ENCODE results near the gene KCNQ1OT1. TPM values are rescaled to one million over a fixed set of nuclear protein-coding genes. Genes with fewer than 3 reads are reported as not detected.

Gene KCNQ1OT1
- total and polyA plus RNA-seq, 2 of the 4 experiments (the other 2 are of a cell fraction), result 0.14 to 2.0 TPM

DNA sequence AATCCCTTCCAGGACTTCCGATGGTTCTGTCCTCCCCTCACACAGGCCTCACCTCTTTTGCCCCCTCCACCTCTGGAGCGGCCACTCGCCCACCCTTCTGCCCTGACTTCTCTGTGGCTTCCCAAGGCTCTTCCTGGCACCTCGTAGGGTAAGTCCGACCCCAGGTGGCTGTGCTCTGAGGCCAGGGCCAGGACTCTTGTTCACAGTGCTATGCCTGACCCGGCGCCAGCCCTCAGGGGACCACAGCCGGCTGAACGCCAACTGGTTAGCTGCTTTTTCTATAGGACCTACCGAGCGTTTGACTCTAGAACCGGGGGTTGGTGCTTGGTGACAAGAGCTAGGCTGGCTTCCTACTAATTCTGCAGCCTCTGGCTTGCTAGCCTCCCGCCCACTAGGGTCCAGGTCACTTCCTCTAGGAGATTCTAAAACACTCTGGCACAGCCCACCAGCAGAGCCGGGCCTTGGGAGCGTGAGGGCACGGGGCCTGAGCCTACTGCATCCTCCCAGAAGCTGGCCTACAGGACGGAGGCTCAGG lies 28.4 kb upstream of the KCNQ1OT1 start:
- H3K4me3 ChIP-seq (ENCODE audit: insufficient read depth, low read depth, low read length), result no peak overlapping the region
- no peak overlapping the region for H3K4ac ChIP-seq (ENCODE audit: low read depth, low read length)
- H3K18ac ChIP-seq (ENCODE audit: low read depth, low read length), result no peak overlapping the region
- ChIA-PET CTCF (no interaction called here), POLR2A (ENCODE audit: unreplicated experiment) (no interaction called here)
- no peak overlapping the region for H4K8ac ChIP-seq (ENCODE audit: low read depth in 2 of 2, low read length in 2 of 2)
- H3K14ac ChIP-seq (replicated peaks; ENCODE audit: low read depth, low read length), result no peak overlapping the region
- no peak overlapping the region for H3K27ac ChIP-seq (ENCODE audit: insufficient read depth, low read length)
- H2BK20ac ChIP-seq (ENCODE audit: low read depth, low read length), result no peak overlapping the region
- in situ Hi-C loops (cut with MboI; ENCODE audit: low sequenced_read_pairs), result no loop called here
- intact Hi-C loops (cut with micrococcal nuclease), result no loop called here
- H2AK9ac ChIP-seq (replicated peaks; ENCODE audit: low read depth, low read length, poor library complexity), result no peak overlapping the region
- no peak overlapping the region for H2BK5ac ChIP-seq (ENCODE audit: low read depth, low read length, poor library complexity, severe bottlenecking)
- dilution Hi-C loops (cut with HindIII; ENCODE audit: low sequenced_read_pairs, unreplicated experiment), result no loop called here
- ATAC-seq (ENCODE audit: low read depth) (no peak), DNase-seq (no peak)
- H3K9ac ChIP-seq (ENCODE audit: low read depth, low read length), result no peak overlapping the region
- H2BK15ac ChIP-seq (ENCODE audit: low read depth, low read length), result no peak overlapping the region
- TF ChIP-seq RAD21 (IDR thresholded peaks at IDR 0.05; ENCODE audit: low read length) (no peak), CEBPB (IDR thresholded peaks at IDR 0.05; ENCODE audit: low read depth, low read length) (no peak)
- H3K9me1 ChIP-seq (ENCODE audit: insufficient read depth, low read length), result no peaks in the 10 kb centered on the region
- no peak overlapping the region for H2BK120ac ChIP-seq (ENCODE audit: low read depth, low read length)
- BruUV-seq (replicated peaks), result no TSS peak
- no peak overlapping the region for H2AK5ac ChIP-seq (ENCODE audit: low read depth, low read length)
- H3K9me3 ChIP-seq (ENCODE audit: control insufficient read depth, insufficient read depth, low read length), result peaks cover 9% of the 10 kb centered on the region
- no peak overlapping the region for H4K91ac ChIP-seq (ENCODE audit: insufficient read depth, low read depth, low read length)
- peaks cover 39% of the 10 kb centered on the region for H3K27me3 ChIP-seq (ENCODE audit: control insufficient read depth, insufficient read depth, low read length)
- no peak overlapping the region for H3K23ac ChIP-seq (ENCODE audit: low read depth, low read length)
- no peaks in the 10 kb centered on the region for H3K79me1 ChIP-seq (ENCODE audit: low read depth in 1 of 2, low read length in 2 of 2)
- H4K5ac ChIP-seq (ENCODE audit: low read depth, low read length), result no peak overlapping the region
- no peak overlapping the region for H3K56ac ChIP-seq (ENCODE audit: extremely low read depth, insufficient read depth, low read length)
- H3K4me2 ChIP-seq (ENCODE audit: low read depth, low read length), result no peak overlapping the region
- no peaks in the 10 kb centered on the region for H4K20me1 ChIP-seq (ENCODE audit: insufficient read depth, low read length)
- H3K36me3 ChIP-seq (ENCODE audit: control insufficient read depth, insufficient read depth, low read length), result no peaks in the 10 kb centered on the region
- WGBS, 2 experiments (ENCODE audit: extremely low coverage in 2 of 2, insufficient read length in 1 of 2), result 84% methylated on average over 11 of the region's 17 CpGs; no CpG with 5 or more reads in 1 of the 2 experiments
- peaks cover 3% of the 10 kb centered on the region; the same call in 1 of the 2 replicates for H3K4me1 ChIP-seq (ENCODE audit: control insufficient read depth, insufficient read depth, low read length)
- H2AFZ ChIP-seq (replicated peaks; ENCODE audit: low read length, poor library complexity), result no peak overlapping the region
